ENCODE data around the gene SYNDIG1L. TPM values are rescaled to one million over a fixed set of nuclear protein-coding genes. Genes with fewer than 3 reads are reported as not detected.

The SYNDIG1L gene
- not detected in 2 replicates for total RNA-seq (2014; rRNA removed)
- percentile 9 among the genes with signal in this experiment for Bru-seq, nascent RNA
- BruChase-seq, experiment 1, labeled RNA remaining after a 6-hour chase = percentile 21 among the genes with signal in this experiment
- BruChase-seq, experiment 2, labeled RNA remaining after a 2-hour chase = percentile 31 among the genes with signal in this experiment
- long read RNA-seq = 0 reads

DNA sequence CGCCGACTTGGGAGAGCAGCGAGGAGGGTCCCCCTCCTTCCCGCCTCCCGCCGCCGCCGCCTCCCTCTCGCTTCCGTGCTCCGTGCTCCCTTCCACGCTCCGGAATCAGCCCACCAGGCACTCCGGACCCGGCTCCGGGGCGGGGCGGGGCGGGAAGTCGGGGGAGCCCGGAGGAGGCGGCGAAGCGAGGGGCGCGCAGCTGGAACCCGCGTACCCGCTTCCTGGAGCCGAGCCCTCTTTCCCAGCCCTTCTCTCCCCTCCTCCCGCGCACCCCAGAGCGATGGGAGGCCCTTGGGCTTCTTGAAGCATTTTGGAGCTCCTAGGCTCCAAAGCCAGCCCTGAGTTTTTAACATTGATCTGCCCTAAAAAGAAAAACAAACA lies at the start of gene SYNDIG1L:
Gene SYNDIG1L (minus strand): TSS at position 9 of the 381 bp plus-strand sequence. CDS start 16,466 bp downstream, outside the sequence.
- no peak within 1 kb of the TSS for H3K27ac ChIP-seq (ENCODE audit: low read length)
- H3K9ac ChIP-seq (ENCODE audit: low read length) = no peak within 1 kb of the TSS
- no TSS peak for BruUV-seq (replicated peaks)
- H3K4me1 ChIP-seq (ENCODE audit: insufficient read depth, low read length) = no peaks in the 10 kb centered on the region
- TF ChIP-seq, protein P1, sequence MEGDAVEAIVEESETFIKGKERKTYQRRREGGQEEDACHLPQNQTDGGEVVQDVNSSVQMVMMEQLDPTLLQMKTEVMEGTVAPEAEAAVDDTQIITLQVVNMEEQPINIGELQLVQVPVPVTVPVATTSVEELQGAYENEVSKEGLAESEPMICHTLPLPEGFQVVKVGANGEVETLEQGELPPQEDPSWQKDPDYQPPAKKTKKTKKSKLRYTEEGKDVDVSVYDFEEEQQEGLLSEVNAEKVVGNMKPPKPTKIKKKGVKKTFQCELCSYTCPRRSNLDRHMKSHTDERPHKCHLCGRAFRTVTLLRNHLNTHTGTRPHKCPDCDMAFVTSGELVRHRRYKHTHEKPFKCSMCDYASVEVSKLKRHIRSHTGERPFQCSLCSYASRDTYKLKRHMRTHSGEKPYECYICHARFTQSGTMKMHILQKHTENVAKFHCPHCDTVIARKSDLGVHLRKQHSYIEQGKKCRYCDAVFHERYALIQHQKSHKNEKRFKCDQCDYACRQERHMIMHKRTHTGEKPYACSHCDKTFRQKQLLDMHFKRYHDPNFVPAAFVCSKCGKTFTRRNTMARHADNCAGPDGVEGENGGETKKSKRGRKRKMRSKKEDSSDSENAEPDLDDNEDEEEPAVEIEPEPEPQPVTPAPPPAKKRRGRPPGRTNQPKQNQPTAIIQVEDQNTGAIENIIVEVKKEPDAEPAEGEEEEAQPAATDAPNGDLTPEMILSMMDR (conservative IDR thresholded peaks at IDR 0.05; ENCODE audit: low read depth, low read length) = no peak
- TF ChIP-seq EZH2 (IDR thresholded peaks at IDR 0.05; ENCODE audit: low read length, unreplicated experiment) = no peak
- no peak for TF ChIP-seq EZH2phosphoT487 (IDR thresholded peaks at IDR 0.05; ENCODE audit: borderline replicate concordance, low read length)
- H3F3A ChIP-seq (ENCODE audit: low read length, unreplicated experiment) = no peaks in the 10 kb centered on the region
- no peaks in the 10 kb centered on the region for H4K20me1 ChIP-seq (ENCODE audit: low read length)
- no peaks in the 10 kb centered on the region for H3K9me2 ChIP-seq (replicated peaks; ENCODE audit: low read length)
- no peaks in the 10 kb centered on the region for H3K79me2 ChIP-seq (ENCODE audit: low read length)
- ATAC-seq (no peak), DNase-seq (no peak)
- H3K36me3 ChIP-seq (ENCODE audit: low read depth, low read length) = no peaks in the 10 kb centered on the region
- peaks cover 64% of the 10 kb centered on the region for H3K27me3 ChIP-seq (ENCODE audit: low read length)
- H3K4me3 ChIP-seq (ENCODE audit: low read length) = no peak within 1 kb of the TSS
- H3K4me2 ChIP-seq (ENCODE audit: low read length) = no peak within 1 kb of the TSS
- H3K9me3 ChIP-seq (ENCODE audit: low read length) = no peaks in the 10 kb centered on the region
- intact Hi-C loops (cut with micrococcal nuclease) = no loop called here
- POLR2A ChIA-PET (ENCODE audit: unreplicated experiment) = no interaction called here
- H2AFZ ChIP-seq (ENCODE audit: low read length) = no peak within 1 kb of the TSS
- CTCF ChIA-PET = no interaction called here

DNA sequence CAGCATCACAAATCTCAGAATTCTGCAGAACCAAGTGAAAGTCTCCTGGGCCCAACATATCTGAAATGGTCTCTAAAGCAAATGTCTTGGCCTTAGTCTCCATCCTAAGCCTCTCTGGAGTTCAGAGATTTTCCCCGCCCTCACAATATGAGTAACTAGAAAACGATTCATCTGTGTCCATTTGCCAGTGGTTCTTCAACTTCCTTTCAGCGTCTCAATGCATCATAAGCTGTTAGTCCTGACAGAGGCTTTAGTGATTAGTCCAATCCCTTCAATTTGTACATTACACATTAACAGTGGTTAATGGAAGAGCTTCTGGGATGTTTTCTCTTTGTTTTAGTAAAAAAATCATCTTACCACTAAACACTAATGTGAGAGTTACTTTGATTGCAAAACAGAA lies 49.7 kb upstream of the SYNDIG1L start:
- Histone ChIP-seq H3K27ac (ENCODE audit: low read length) (no peak overlapping the region), H3K9me3 (ENCODE audit: low read length) (no peaks in the 10 kb centered on the region), H4K20me1 (ENCODE audit: low read length) (no peaks in the 10 kb centered on the region), H3K9ac (ENCODE audit: low read length) (no peak overlapping the region), H3K4me1 (ENCODE audit: insufficient read depth, low read length) (no peaks in the 10 kb centered on the region), H3F3A (ENCODE audit: low read length, unreplicated experiment) (no peaks in the 10 kb centered on the region), H3K27me3 (ENCODE audit: low read length) (no peaks in the 10 kb centered on the region), H3K4me3 (ENCODE audit: low read length) (no peak overlapping the region), H2AFZ (ENCODE audit: low read length) (no peak overlapping the region), H3K36me3 (ENCODE audit: low read depth, low read length) (peaks cover 5% of the 10 kb centered on the region; the same call in 1 of the 2 replicates), H3K79me2 (ENCODE audit: low read length) (no peaks in the 10 kb centered on the region), H3K9me2 (replicated peaks; ENCODE audit: low read length) (no peaks in the 10 kb centered on the region), H3K4me2 (ENCODE audit: low read length) (no peak overlapping the region)
- intact Hi-C loops (cut with micrococcal nuclease) = no loop called here
- ATAC-seq (peak; percentile 48), DNase-seq (peak; percentile 45)
- TF ChIP-seq, protein P1 (conservative IDR thresholded peaks at IDR 0.05; ENCODE audit: low read depth, low read length) = no peak
- TF ChIP-seq EZH2phosphoT487 (IDR thresholded peaks at IDR 0.05; ENCODE audit: borderline replicate concordance, low read length) (no peak), EZH2 (IDR thresholded peaks at IDR 0.05; ENCODE audit: low read length, unreplicated experiment) (no peak)
- CTCF ChIA-PET = no interaction called here
- POLR2A ChIA-PET (ENCODE audit: unreplicated experiment) = no interaction called here
- BruUV-seq (replicated peaks) = no TSS peak

DNA sequence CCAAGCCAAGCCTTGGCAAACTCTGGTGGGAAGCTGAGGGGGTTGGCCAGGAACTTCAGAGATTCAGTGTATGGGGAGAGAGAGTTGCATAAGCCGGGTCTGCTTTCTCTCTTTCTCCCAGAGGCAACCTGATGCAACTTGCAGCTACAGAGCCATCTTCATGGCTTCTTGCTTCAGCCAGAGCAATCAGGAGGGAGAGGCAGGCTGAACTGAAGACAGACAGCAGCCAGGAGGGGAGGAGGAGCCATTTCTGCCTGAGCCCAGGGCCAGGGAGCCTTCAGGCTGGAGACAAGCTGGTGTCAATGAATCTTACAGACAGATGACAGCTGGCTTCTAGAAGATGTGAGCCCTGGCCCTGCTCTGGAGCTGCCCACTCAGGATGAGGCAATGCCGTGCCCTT lies 48.4 kb upstream of the SYNDIG1L start:
- ATAC-seq = no peak
- Histone ChIP-seq H3K27ac (ENCODE audit: low read length) (no peak overlapping the region), H3K4me1 (ENCODE audit: insufficient read depth, low read length) (no peaks in the 10 kb centered on the region), H3F3A (ENCODE audit: low read length, unreplicated experiment) (no peaks in the 10 kb centered on the region), H3K27me3 (ENCODE audit: low read length) (no peaks in the 10 kb centered on the region), H2AFZ (ENCODE audit: low read length) (no peak overlapping the region), H3K4me2 (ENCODE audit: low read length) (no peak overlapping the region), H3K36me3 (ENCODE audit: low read depth, low read length) (peaks cover 5% of the 10 kb centered on the region; the same call in 1 of the 2 replicates), H3K9me3 (ENCODE audit: low read length) (no peaks in the 10 kb centered on the region), H3K4me3 (ENCODE audit: low read length) (no peak overlapping the region), H3K9ac (ENCODE audit: low read length) (no peak overlapping the region), H4K20me1 (ENCODE audit: low read length) (no peaks in the 10 kb centered on the region), H3K9me2 (replicated peaks; ENCODE audit: low read length) (no peaks in the 10 kb centered on the region), H3K79me2 (ENCODE audit: low read length) (no peaks in the 10 kb centered on the region)
- intact Hi-C loops (cut with micrococcal nuclease) = no loop called here
- no peak for TF ChIP-seq EZH2phosphoT487 (IDR thresholded peaks at IDR 0.05; ENCODE audit: borderline replicate concordance, low read length)
- no peak for TF ChIP-seq EZH2 (IDR thresholded peaks at IDR 0.05; ENCODE audit: low read length, unreplicated experiment)
- TF ChIP-seq, protein P1 (conservative IDR thresholded peaks at IDR 0.05; ENCODE audit: low read depth, low read length) = no peak
- ChIA-PET POLR2A (ENCODE audit: unreplicated experiment) (no interaction called here), CTCF (no interaction called here)
- BruUV-seq (replicated peaks) = no TSS peak
- no peak for DNase-seq
